ENCODE measurements around the gene TOMM5.

TOMM5 gene

GRCh38 chr9:37592108-37592951 lies at the start of gene TOMM5:
TSS of gene TOMM5 (minus strand) at chr9:37592597. CDS start at chr9:37592532, 65 bp downstream.
- DNase-seq (ENCODE audit: low read depth, low spot score), result peak; percentile 96

GRCh38 chr9:37641331-37641730 lies 48.9 kb upstream of the TOMM5 start:
- no peak for DNase-seq (ENCODE audit: low read depth, low spot score)

GRCh38 chr9:37640246-37640645 lies 47.8 kb upstream of the TOMM5 start:
- no peak for DNase-seq (ENCODE audit: low read depth, low spot score)

- DNase-seq (ENCODE audit: low read depth, low spot score), result no peak
Measured at GRCh38 chr9:37639841-37640240, 47.4 kb upstream of the TOMM5 start.

GRCh38 chr9:37639109-37639762 lies 46.8 kb upstream of the TOMM5 start:
- DNase-seq (ENCODE audit: low read depth, low spot score), result peak; percentile 5

GRCh38 chr9:37636511-37637448 lies 44.4 kb upstream of the TOMM5 start:
- DNase-seq (ENCODE audit: low read depth, low spot score), result no peak

- DNase-seq (ENCODE audit: low read depth, low spot score), result no peak
Measured at GRCh38 chr9:37635808-37636207, 43.4 kb upstream of the TOMM5 start.

- DNase-seq (ENCODE audit: low read depth, low spot score), result no peak
Measured at GRCh38 chr9:37632479-37632878, 40.1 kb upstream of the TOMM5 start.

GRCh38 chr9:37626708-37627292 lies 34.4 kb upstream of the TOMM5 start:
- no peak for DNase-seq (ENCODE audit: low read depth, low spot score)

GRCh38 chr9:37625758-37626147 lies 33.4 kb upstream of the TOMM5 start:
- DNase-seq (ENCODE audit: low read depth, low spot score), result no peak

GRCh38 chr9:37625036-37625757 lies 32.8 kb upstream of the TOMM5 start:
- no peak for DNase-seq (ENCODE audit: low read depth, low spot score)

- no peak for DNase-seq (ENCODE audit: low read depth, low spot score)
Measured at GRCh38 chr9:37624073-37624472, 31.7 kb upstream of the TOMM5 start.

GRCh38 chr9:37623267-37623666 lies 30.9 kb upstream of the TOMM5 start:
- DNase-seq (ENCODE audit: low read depth, low spot score), result no peak

- DNase-seq (ENCODE audit: low read depth, low spot score), result no peak
Measured at GRCh38 chr9:37622462-37622861, 30.1 kb upstream of the TOMM5 start.

GRCh38 chr9:37621273-37622121 lies 29.1 kb upstream of the TOMM5 start:
- DNase-seq (ENCODE audit: low read depth, low spot score), result no peak

GRCh38 chr9:37620396-37620795 lies 28.0 kb upstream of the TOMM5 start:
- no peak for DNase-seq (ENCODE audit: low read depth, low spot score)

GRCh38 chr9:37619806-37620205 lies 27.4 kb upstream of the TOMM5 start:
- DNase-seq (ENCODE audit: low read depth, low spot score), result no peak

GRCh38 chr9:37618817-37619216 lies 26.4 kb upstream of the TOMM5 start:
- DNase-seq (ENCODE audit: low read depth, low spot score), result peak; percentile 20

GRCh38 chr9:37617832-37618231 lies 25.4 kb upstream of the TOMM5 start:
- DNase-seq (ENCODE audit: low read depth, low spot score), result peak; percentile 65

- DNase-seq (ENCODE audit: low read depth, low spot score), result no peak
Measured at GRCh38 chr9:37617161-37617560, 24.8 kb upstream of the TOMM5 start.

All from astrocyte of the hippocampus (primary cell).